Stimulated activated CD8-positive, alpha-beta memory T cell treated with anti-CD3 and anti-CD28 coated beads, Interleukin-2, amount 100 ng/mL, for 1 hour (primary cell): ENCODE results near the gene CERS2.
A peak's percentile ranks its signal among the peaks of the same experiment; 100 is the strongest.

Experiments
- DNase-seq, 2 donors: peaks; one replicate each; pipeline ENCODE4 v3.0.0-alpha.2; 2020; ENCODE audit warnings: low read depth in 2 of 2

CERS2 gene

DNA sequence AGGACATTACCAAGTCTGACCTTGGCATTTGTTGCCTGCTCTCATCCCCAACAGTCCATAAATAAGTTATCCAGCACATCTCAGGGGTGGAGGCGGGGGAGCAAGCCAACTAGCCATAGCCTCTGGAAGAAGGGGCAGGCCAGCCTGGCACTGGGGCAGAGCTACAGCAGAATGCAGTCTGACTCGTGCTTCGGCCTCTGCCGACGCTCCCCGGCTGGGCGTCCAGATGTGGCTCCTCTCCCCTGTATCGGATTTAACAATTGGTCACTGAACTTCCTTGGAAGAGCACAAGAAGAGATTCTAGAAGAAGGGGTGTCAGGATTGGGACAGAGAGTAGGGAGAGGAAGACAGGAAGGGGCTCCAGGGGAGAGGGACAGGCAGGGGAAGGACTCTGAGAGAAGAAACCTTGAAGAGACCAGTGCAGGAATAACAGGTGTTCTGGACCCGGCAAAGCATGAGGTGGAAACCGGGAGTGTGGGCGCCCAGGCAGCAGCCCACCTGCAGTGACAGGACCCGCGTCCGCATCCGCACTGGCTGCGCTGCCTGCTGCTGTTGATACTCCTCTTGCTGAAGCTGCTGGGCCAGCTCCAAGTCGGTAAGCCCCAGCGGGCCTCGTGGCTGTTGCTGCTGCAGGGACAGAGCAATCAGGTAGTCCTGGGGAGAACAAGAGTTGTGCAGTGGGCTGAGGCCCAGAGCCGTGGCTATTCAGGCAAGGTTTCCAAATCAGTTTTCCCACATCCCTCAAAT lies 22.7 kb upstream of the CERS2 start:
- DNase-seq = no peak

DNA sequence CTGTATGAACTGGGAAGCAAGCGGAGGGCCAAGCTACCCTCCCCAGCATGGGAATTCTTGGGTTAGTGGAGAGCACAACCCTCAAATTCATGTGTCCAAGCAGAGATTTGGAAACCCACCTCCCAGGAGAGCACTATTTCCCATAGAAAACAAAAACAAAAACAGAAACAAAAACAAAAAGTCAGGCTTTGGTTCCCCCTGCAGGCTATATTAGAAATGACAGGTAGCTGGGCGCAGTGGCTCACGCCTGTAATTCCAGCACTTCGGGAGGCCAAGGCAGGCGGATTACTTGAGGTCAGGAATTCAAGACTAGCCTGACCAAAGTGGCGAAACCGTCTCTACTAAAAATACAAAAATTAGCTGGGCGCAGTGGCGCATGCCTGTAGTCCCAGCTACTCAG lies 21.3 kb upstream of the CERS2 start:
- DNase-seq = no peak

DNA sequence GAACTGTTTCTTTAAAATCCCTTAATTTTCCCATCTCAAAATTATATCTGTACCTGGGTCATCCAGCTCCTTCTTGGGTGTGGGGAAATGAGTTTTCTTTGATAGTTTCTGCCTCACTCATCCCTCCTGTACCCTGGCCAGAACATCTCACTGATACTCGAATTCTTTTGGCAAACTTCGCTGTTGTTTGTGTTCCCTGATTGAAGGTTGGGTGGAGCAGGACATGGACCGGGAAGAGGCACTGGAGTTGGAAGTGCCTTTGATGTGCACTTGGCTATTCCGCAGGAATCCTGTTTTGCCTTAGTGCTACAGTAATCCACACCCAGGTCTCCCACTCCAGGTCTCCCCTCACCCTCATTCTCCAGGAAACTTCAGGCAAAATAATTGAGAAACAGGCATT lies 20.8 kb upstream of the CERS2 start:
- no peak for DNase-seq

DNA sequence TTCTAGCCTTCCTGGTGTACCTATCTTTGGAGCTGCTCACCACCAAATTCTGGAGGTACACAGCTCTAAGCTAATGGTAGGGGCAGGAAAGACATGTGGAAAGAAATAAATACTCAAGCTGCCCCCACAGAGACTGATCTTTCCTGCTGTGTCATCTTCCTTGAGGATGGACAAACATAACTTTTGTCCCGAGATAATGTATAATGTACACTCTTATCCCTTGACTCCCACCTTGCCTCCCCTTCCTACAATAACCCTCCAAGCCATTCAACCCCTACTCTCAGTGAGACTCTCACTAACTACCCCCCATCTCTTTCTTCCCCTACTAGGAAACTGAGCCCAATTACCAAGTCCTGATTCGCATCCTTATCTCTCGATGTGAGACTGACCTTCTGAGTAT lies 19.6 kb upstream of the CERS2 start:
- DNase-seq = no peak

DNA sequence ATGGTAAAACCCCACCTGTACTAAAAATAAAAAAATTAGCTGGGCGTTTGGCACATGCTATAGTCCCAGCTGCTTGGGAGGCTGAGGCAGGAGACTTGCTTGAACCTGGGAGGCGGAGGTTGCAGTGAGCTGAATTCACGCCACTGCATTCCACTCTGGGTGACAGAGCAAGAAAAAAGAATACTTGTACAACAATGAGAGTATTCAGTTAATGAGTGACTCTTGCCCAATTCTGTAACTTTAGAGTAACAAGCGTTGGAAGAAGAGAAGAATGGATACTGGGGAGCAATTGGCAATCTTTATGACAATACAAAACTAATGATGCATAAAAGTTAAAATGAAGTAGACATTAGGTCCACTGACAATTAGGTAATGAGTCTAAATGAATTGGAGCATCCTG lies 18.0 kb upstream of the CERS2 start:
- DNase-seq = no peak

DNA sequence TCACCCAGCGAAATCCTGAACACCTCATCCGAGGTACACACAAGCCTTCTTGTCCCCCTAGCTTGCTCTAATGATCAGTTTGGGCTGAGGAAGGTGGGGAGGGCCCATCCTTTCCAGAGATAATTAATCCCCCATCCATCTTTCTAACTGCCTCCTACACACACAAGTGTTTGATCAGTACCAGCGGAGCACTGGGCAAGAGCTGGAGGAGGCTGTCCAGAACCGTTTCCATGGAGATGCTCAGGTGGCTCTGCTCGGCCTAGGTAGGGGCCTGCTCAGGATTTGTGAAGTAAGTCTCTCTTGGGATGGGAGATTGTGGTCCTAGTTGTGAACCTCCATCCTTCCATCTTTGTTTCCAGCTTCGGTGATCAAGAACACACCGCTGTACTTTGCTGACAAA lies 13.3 kb upstream of the CERS2 start:
- DNase-seq = no peak

DNA sequence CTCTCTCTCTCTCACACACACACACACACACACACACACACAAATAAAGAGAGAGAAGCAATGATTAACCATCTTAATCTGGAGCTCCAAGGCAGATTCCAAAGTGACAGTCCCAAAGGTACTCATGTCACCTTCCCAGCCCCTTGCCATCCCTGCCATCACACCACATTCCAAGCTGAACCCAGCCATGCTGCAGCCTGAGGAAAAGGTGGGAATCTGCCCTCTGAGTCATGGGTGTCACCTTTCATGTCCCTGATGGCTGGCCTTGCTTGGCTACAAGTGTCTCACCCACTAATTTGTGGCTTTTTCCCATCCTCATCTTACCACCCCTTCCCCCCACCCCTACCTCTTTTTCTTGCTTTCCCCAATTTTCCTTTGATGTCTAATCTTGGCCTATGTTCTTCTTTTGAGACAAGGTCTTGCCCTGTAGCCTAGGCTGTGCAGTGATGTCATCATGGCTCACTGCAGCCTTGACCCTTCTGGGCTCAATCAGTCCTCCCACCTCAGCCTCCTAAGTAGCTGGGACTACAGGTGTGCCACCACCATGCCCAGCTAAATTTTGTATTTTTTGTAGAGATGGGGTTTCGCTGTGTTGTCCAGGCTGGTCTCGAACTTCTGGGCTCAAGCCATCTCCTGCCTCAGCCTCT lies 10.7 kb upstream of the CERS2 start:
- no peak for DNase-seq

DNA sequence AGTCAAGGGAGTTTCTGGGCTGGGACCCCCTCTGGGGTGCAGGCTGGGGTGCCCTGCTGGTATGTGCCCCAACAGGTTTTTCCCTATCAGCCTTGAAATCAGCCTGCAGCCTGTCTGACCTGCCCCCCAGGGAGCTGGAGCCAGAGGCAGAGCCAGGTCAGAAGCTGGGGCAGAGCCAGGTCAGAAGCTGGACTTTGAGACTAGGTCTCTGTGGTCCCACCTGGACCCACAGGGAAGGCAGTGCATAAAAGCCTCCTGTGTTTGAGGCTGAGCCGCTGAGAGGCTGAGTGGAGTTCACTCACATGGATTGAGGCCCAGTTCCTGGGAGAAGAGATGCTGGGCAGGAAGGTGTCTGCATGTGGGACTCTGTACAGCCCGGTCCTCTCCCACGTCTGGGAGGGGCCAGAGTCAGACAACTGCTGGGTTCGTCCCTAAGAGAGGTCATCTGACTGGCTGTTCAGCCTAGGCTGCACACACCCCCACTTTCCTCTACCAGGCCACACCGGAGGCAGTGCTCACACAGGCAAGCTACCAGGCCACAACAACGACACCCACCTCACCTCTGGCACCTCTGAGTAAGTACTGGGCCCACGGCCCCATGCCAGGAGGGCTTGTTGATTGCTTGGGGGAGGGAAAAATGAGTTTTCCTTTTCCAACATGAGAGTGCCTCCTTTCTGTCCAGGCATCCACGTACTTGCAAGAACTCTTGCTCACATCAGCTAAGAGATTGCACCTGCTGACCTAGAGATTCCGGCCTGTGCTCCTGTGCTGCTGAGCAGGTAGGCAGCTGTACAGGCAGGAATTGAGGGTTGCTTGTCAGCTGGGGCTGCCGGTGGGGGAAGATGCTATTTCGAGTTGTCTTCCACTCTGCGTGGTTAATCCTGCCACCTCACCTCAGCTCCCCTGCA lies 7.4 kb upstream of the CERS2 start, which contains the start of gene ANXA9:
Gene ANXA9, plus strand, starts transcription at position 488 of the 908 bp plus-strand sequence. CDS start 814 bp downstream, outside the sequence.
- DNase-seq = no peak

DNA sequence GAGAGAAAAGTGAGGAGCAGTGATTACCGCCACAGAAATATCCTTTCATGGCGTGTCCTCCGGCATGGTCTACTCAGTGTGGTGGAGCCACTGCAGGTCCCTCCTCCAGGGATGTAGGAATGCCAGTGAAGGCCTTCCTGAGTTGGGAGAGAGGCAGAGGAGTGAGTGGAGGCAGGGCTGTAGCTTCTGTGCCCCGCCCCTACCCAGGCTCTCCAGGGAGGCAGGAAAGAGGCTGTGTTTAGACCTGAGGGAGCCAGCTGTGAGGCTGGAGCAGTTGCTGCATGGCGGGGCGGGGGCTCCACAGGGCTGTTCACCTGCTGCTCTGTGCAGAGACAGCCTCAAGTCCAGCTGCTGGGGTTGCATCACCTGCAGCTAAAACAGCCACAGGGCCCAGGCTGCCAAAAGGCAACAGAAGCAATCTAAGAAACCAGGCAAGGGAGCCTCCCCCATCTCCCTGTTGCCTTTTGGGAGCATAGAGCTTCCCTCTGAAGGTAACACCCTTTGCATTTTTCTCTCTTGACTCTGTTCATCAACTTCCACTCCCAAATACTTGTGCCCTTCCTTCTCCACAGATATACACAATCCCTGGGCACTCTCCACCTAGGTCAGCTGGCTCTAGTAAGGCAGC lies 6.7 kb upstream of the CERS2 start:
- DNase-seq = no peak

DNA sequence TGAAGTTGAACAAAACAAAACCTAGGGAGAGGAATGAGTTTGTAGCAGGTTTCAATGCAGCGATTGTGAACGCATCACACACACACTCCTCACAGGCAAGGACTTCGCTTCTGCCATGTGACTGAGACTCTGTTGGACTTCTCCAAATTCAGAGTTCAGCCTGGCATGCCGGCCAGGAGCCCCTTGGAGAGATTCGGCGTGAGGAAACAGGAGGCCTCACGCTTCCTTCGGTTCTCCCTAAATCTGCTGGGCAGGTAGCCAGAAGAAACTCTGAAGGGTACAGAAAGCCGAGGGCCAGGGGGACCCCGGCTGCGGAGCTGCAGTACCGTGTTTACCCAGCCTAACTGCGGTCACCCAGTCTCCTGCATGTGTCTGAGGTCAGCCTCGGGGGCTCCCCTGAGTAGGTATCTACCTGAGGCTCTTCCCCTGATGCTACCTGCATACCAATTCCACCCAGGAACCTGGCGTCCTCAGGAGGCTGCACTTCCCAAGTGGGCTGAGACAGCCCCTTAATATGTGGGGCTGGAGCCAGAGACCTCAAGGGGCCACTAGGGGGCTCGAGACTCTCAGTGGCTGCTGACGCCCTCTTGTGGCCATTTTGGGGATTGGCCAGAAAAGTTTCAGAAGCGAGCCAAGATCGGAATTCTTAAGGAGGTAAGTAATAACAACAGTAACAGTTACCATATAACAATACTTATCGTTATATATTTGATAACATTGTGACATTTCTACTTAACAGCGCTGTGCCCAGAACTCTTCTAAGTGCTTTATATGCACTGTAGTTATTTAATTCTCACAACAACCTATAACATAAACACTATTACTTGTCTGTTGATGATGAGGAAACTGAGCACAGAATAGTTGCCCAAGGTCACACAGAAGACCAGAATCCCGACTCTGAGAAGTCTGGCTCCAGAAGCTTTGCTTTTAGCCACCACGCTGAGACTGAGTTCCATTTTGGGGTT lies 4.7 kb upstream of the CERS2 start:
- DNase-seq = peak; percentile 80

DNA sequence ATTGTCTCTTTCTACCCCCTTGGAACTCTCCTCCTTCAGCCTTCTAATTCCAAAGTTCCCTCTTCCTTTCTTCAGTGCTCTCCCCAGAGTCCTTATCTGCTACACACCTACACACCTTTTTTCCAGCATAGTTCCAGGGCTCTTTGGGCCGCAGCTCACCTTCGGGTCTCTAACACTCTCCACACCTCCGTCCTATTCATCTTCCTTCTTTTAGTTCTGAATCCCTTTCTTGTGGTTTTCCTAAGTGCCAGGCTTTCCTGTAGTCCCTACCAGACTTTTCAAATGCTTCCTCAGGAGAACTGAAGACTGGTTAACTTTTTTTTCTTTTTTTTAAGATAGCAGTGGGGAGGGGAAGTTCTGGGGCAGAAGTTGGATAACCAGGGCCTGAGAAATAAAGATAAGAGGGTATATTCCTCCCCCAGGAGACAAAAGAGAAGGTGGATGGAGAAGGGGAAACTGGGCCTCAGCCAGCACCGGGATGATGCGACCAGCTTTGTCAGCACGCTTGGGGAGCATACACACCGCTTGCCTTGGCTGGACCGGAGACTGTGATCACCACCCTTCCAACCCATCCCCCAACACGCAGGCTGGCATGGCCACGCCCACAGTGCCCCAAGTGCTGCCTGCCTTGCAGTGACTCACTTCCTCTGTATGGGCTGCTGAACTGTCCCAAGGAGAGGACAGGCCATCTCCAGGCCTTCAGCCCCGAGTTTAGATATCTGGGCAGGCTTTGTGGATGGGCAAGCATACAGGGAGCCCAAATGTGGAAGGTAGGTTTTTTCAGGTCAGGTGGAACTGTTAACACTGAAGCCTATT lies 2.5 kb upstream of the CERS2 start:
- DNase-seq = peak; percentile 53 to 58

DNA sequence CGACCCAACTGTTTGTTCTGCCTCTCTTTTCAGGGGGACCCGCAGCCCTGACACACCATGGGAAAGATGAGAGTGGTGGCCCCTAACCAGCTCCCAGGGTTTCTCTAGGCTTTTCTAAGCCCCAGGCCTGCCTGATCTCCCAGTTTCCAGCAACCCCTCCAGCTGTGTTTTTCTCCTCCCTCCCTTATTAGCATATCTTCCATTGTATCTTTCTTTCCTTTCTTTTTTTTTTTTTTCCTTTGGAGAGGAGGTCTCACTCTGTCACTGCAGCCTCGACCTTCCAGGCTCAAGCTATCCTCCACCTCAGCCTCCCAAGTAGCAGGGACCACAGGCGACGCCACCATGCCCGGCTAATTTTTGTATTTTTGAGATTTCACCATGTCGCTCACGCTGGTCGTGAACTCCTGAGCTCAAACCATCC lies 1.8 kb upstream of the CERS2 start:
- no peak for DNase-seq

DNA sequence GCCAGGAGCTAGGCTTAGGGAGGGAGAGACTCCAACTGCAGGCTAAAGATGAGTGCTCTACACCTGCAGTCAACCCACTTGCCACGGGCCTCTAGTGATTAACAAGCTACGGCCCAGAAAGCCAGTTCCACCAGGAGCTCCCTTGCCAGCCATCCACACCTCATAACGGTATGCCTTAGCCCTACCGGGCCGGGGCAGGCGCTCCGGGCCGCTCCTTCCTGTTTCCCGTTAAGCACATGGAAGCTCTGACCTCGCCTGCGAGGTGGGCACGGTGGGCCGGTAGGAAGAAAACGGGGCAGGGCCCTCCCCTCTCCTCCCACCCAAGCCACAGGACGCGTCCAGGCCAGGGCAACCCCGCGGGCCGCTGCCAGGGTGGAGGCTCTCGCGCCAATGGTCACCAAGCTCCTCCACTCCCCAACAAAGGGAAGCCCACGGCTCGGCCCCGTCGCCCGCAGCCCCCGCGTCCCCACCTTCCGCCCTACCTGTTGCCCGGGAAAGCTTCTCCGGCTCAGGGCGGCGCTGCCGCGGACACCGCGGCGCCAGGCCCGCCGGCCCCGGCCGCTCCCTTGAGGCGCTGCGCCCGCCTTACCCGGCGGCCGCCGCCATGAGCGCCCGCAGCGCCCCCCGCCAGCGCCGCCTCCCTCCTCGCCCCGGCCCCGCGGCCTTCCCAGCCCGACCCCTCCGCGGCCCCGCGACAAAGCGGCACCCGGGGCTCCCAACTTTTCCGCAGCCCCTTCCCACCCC lies 627 bp downstream of the CERS2 start:
- DNase-seq = no peak

DNA sequence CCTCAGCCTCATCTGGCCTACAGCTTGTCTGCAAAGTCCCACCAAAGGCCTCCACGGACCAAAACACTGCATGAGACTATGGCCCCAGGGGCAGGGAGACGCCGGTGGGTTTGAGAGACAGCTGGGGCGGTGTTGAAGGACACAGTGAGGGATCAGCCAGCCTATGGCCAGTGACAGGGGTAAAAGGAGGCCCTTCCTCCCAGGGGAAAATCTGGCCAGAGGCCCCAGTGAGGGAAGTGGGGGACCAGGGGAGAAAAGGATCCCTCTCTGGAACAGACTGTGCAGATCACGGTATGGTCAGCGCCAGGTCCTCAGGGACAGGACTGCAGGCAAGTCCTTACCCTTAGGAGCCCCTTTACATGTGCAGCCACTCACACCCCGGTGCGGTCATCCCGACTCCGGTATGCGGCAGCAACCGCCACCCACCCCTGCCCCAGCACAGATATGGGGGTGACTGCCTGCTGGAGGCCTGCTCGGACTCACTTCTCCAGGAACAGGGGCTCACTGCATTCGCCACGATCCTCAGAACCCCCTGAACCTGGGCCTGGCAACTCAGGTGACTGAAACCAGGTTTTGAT lies 1.3 kb downstream of the CERS2 start:
- no peak for DNase-seq

DNA sequence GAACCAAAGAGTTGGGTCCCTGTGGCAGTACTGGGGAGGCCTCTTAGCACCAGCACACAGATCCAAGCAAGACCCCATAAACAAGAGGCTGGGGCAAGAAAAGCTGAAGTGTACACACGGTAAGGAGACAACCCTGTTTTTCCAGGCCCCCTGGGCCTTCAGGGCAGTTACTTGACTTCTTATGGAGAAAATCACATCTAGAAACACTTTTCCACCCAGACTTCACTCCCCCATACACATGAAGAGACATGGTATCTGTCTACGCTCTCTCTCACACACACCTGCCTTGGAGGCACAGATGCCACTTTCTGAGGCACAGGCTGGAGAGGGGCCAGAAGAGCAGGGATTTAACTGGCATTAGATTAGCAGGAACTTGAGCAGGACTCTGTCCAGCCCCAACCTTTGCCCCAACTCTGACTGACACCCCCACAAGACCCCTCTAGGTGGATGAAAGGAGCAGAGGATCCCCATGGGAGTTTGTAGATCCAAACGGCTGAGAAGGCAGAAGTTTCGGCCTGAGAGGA lies 2.2 kb downstream of the CERS2 start:
- DNase-seq = no peak

DNA sequence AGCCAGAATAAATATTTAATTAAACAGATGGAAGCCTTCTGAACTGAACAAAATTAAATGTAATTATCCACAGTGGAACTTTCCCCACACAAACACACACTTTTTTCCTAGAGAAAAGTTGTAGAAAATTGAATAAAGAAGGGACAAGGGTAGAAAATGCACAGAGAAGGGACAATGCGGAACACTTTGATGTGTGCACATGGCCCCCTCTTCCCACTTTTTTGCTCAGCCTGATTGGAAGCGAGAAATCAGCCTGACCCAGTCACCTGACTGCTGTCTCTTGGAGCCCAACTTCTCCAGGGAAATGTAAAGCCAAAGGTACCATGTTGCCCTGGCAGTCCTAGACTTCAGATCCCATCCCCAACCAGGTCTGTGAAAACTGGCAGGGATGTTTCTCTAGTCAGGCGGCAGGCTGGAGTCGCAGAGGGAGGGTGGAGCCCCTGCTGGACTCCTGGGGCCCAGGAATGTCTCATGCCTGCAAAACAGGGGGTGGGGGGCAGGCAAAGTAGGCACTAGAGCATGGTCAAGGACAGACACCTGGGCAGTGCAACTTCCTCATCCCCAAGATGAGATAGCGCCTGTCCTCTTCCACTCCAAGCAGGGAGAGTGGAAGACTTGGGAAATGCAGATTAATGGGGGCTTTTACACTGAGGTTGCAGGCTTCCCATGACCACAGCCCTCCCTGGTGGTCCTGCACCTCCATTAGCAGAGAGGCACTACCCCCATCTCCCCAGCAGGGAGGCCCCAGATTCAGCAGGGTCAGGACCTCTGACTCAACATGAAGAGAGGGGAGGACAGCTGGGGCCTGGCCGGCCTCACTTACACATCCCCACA lies 2.8 kb downstream of the CERS2 start:
- DNase-seq = no peak

DNA sequence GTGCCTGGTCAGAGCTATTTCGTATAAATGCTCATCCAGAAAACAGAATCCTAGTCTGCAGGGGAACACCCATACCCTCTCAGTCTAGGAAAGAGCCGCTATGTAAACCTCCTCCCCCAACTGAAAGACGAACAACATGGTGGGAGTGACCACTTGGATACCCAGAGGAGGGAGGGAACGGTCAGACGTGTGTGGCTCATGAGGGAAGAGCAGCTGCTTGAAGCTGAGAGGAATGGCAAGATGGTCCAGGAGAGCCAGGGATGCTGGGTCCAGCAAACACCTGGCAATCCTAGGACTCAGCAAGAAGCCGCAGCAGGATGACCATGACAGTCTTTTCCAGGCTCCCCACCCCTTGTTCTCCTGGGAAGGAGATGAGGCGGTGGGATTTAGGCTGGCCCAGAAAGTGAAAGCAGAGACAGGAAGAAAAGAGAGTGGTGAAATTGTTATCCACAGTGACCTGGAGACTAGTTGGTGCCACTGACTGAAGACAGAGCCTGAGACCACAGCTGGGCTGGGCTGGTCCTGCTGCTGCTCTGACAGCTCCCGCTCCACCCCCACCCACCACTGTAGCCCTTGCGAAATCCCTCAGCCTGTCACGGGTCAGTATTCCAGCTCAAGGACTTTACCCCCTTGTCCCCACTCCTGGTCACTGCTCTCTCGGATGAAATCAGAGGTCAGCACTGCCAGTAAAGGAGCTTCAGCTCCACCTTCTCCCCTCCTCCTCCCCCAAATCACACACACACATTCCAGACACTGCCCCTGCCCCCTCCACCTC lies 3.6 kb downstream of the CERS2 start:
- no peak for DNase-seq
